D721Med (cell line): Measurements from ENCODE around the gene PPFIBP2.

Experiments
- DNase-seq: peaks from one replicate; pipeline ENCODE4 v3.0.0; 2011; ENCODE audit warnings: low spot score; ENCODE audit not compliant: insufficient read length
- FAIRE-seq: peaks from 2 replicates; lab custom pipeline; 2011; peaks lifted over from hg19 to GRCh38; lab: Jason Lieb, UNC
- CTCF ChIP-seq: IDR thresholded peaks from 2 replicates; pipeline ENCODE4 v1.5.1; 2012; ENCODE audit warnings: mild to moderate bottlenecking, control low read depth; ENCODE audit not compliant: insufficient read depth; ENCODE audit errors: missing control alignments

PPFIBP2 gene

GRCh38 chr11:7495882-7496551 lies 17.8 kb upstream of the PPFIBP2 start:
- no peak for DNase-seq

GRCh38 chr11:7498193-7498592 lies 15.6 kb upstream of the PPFIBP2 start:
- FAIRE-seq (no peak), DNase-seq (no peak)
- TF ChIP-seq CTCF, result no peak

More at GRCh38 chr11:7495882-7496551, 17.8 kb upstream of the PPFIBP2 start:
- FAIRE-seq, result no peak
- TF ChIP-seq CTCF, result no peak

GRCh38 chr11:7499081-7499480 lies 14.7 kb upstream of the PPFIBP2 start:
- TF ChIP-seq CTCF, result no peak
- DNase-seq (no peak), FAIRE-seq (no peak)

GRCh38 chr11:7500251-7500650 lies 13.5 kb upstream of the PPFIBP2 start:
- no peak for DNase-seq
- no peak for FAIRE-seq
- TF ChIP-seq CTCF, result no peak

GRCh38 chr11:7501251-7501650 lies 12.5 kb upstream of the PPFIBP2 start:
- TF ChIP-seq CTCF, result no peak
- DNase-seq, result no peak
- no peak for FAIRE-seq

GRCh38 chr11:7501894-7502293 lies 11.9 kb upstream of the PPFIBP2 start:
- FAIRE-seq, result no peak
- no peak for TF ChIP-seq CTCF
- DNase-seq, result no peak

GRCh38 chr11:7506243-7506642 lies 7.6 kb upstream of the PPFIBP2 start:
- FAIRE-seq, result no peak
- TF ChIP-seq CTCF, result no peak
- DNase-seq, result no peak
